Tibial nerve (tissue), 4 donors: ENCODE measurements around the gene AK6.

Experiments
- CTCF ChIP-seq, 5 experiments: fragments of 200-600 bp in 3 of 5; fragments of 450-650 bp in 2 of 5; sonication (generic) in 3 of 5; IDR thresholded peaks; one replicate each; pipeline ENCODE4 v1.5.1; 2016 to 2019; ENCODE audit warnings: antibody characterized with exemption in 5 of 5, mild to moderate bottlenecking in 3 of 5, moderate library complexity in 2 of 5
- EP300 ChIP-seq, 2 donors: sonication (generic); formaldehyde crosslinking; IDR thresholded peaks; one replicate each; pipeline ENCODE4 v1.6.1; 2017; ENCODE audit warnings: antibody characterized with exemption in 2 of 2, mild to moderate bottlenecking in 1 of 2
- POLR2A ChIP-seq, 2 donors: fragments of 450-650 bp; IDR thresholded peaks; one replicate each; pipeline ENCODE4 v1.6.1; 2017; ENCODE audit warnings: antibody characterized with exemption in 2 of 2, mild to moderate bottlenecking in 2 of 2, moderate library complexity in 2 of 2

GRCh38 chr5:69359699-69360098, 9.6 kb downstream of the AK6 start:
- TF ChIP-seq CTCF (IDR thresholded peaks at IDR 0.05) (no peak), POLR2A (IDR thresholded peaks at IDR 0.05) (no peak), EP300 (IDR thresholded peaks at IDR 0.05) (no peak)
